Measurements from ENCODE around the gene TMPRSS9. TPM values are rescaled to one million over a fixed set of nuclear protein-coding genes. Genes with fewer than 3 reads are reported as not detected.

Gene TMPRSS9
- total and polyA plus RNA-seq, 2 of the 13 experiments (the other 11 are each of a cell fraction or from before 2014, with no cell fraction given) = 2.5 to 5.2 TPM

GRCh38 chr19:2416321-2417097, 56.4 kb downstream of the TMPRSS9 start (continued):
- TF ChIP-seq TMF1 (CRISPR knock-in tag; IDR thresholded peaks at IDR 0.05; ENCODE audit: low read depth) (no peak), ZSCAN29 (CRISPR knock-in tag; conservative IDR thresholded peaks at IDR 0.05) (peak; percentile 85), JDP2 (CRISPR knock-in tag; IDR thresholded peaks at IDR 0.05; ENCODE audit: borderline replicate concordance) (no peak), AGO1 (IDR thresholded peaks at IDR 0.05; ENCODE audit: low read depth, low read length, poor library complexity, severe bottlenecking) (peak; percentile 90), TP53 (CRISPR knock-in tag; conservative IDR thresholded peaks at IDR 0.05) (0 out of 2 replicates have a peak, but pooled peaks have one; percentile 51), ZSCAN31 (CRISPR knock-in tag; IDR thresholded peaks at IDR 0.05; ENCODE audit: low read depth) (peak; percentile 12; the same call in 1 of the 2 replicates), GTF2F1 (IDR thresholded peaks at IDR 0.05; ENCODE audit: low read length) (no peak), HDAC2 (CRISPR knock-in tag; IDR thresholded peaks at IDR 0.05) (peak; percentile 68), ZBTB3 (CRISPR knock-in tag; IDR thresholded peaks at IDR 0.05; ENCODE audit: borderline replicate concordance, low read depth) (no peak; the same call in 1 of the 2 replicates), U2AF2 (IDR thresholded peaks at IDR 0.05; ENCODE audit: low read depth, low read length) (no peak), KDM1A (CRISPR knock-in tag; IDR thresholded peaks at IDR 0.05) (no peak), ATRX (CRISPR knock-in tag; IDR thresholded peaks at IDR 0.05; ENCODE audit: borderline replicate concordance) (no peak), MIER3 (CRISPR knock-in tag; IDR thresholded peaks at IDR 0.05; ENCODE audit: borderline replicate concordance) (peak; percentile 83), HMGA1 (CRISPR knock-in tag; conservative IDR thresholded peaks at IDR 0.05) (no peak)
- TF ChIP-seq, protein P1, sequence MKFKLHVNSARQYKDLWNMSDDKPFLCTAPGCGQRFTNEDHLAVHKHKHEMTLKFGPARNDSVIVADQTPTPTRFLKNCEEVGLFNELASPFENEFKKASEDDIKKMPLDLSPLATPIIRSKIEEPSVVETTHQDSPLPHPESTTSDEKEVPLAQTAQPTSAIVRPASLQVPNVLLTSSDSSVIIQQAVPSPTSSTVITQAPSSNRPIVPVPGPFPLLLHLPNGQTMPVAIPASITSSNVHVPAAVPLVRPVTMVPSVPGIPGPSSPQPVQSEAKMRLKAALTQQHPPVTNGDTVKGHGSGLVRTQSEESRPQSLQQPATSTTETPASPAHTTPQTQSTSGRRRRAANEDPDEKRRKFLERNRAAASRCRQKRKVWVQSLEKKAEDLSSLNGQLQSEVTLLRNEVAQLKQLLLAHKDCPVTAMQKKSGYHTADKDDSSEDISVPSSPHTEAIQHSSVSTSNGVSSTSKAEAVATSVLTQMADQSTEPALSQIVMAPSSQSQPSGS (CRISPR knock-in tag; IDR thresholded peaks at IDR 0.05) = no peak; the same call in 1 of the 2 replicates
- TF ChIP-seq, protein P2, sequence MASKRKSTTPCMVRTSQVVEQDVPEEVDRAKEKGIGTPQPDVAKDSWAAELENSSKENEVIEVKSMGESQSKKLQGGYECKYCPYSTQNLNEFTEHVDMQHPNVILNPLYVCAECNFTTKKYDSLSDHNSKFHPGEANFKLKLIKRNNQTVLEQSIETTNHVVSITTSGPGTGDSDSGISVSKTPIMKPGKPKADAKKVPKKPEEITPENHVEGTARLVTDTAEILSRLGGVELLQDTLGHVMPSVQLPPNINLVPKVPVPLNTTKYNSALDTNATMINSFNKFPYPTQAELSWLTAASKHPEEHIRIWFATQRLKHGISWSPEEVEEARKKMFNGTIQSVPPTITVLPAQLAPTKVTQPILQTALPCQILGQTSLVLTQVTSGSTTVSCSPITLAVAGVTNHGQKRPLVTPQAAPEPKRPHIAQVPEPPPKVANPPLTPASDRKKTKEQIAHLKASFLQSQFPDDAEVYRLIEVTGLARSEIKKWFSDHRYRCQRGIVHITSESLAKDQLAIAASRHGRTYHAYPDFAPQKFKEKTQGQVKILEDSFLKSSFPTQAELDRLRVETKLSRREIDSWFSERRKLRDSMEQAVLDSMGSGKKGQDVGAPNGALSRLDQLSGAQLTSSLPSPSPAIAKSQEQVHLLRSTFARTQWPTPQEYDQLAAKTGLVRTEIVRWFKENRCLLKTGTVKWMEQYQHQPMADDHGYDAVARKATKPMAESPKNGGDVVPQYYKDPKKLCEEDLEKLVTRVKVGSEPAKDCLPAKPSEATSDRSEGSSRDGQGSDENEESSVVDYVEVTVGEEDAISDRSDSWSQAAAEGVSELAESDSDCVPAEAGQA (IDR thresholded peaks at IDR 0.05; ENCODE audit: low read depth) = 0 out of 2 replicates have a peak, but pooled peaks have one; percentile 32
- TF ChIP-seq, protein P2 (CRISPR knock-in tag; IDR thresholded peaks at IDR 0.05; ENCODE audit: borderline replicate concordance) = no peak
- TF ChIP-seq, protein P3, sequence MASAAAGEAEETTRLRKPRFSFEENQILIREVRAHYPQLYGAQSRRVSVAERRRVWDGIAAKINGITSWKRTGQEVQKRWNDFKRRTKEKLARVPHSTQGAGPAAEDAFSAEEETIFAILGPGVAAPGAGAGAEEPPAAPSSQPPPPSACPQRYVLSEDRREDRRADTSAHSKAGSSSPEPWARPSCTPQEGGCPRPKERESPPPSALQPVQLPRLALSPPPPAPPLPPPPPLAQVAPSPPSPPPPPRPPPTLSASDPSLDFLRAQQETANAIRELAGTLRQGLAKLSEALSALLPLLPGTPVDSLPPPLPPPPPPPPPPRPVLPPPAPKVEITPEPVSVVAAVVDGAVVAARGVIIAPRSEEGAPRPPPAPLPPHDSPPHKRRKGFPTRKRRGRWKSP (CRISPR knock-in tag; IDR thresholded peaks at IDR 0.05) = no peak
- TF ChIP-seq, protein P4, sequence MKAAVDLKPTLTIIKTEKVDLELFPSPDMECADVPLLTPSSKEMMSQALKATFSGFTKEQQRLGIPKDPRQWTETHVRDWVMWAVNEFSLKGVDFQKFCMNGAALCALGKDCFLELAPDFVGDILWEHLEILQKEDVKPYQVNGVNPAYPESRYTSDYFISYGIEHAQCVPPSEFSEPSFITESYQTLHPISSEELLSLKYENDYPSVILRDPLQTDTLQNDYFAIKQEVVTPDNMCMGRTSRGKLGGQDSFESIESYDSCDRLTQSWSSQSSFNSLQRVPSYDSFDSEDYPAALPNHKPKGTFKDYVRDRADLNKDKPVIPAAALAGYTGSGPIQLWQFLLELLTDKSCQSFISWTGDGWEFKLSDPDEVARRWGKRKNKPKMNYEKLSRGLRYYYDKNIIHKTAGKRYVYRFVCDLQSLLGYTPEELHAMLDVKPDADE (CRISPR knock-in tag; IDR thresholded peaks at IDR 0.05) = no peak
- TF ChIP-seq, protein P5, sequence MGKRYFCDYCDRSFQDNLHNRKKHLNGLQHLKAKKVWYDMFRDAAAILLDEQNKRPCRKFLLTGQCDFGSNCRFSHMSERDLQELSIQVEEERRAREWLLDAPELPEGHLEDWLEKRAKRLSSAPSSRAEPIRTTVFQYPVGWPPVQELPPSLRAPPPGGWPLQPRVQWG (CRISPR knock-in tag; IDR thresholded peaks at IDR 0.05; ENCODE audit: borderline replicate concordance, low read depth) = no peak
